Activated CD4-positive, alpha-beta T cell treated with anti-CD3 and anti-CD28 coated beads, Interleukin-2, amount 10 ng/mL, durations not matched to agents 24 days and 14 days (primary cell): ENCODE data around the gene GPR42. TPM values are rescaled to one million over a fixed set of nuclear protein-coding genes. Genes with fewer than 3 reads are reported as not detected.

Experiments
- DNase-seq: peaks from one replicate; pipeline ENCODE4 v3.0.0; 2022
- H3K27ac Mint-ChIP-seq: one replicate; pipeline ENCODE4 v1.8.0; 2022; ENCODE audit warnings: mild to moderate bottlenecking, mixed read lengths
- H3K27me3 Mint-ChIP-seq: one replicate; pipeline ENCODE4 v1.8.0; 2022; ENCODE audit warnings: mixed read lengths
- H3K36me3 Mint-ChIP-seq: one replicate; pipeline ENCODE4 v1.8.0; 2022; ENCODE audit warnings: low read depth, mild to moderate bottlenecking, mixed read lengths
- H3K4me1 Mint-ChIP-seq: one replicate; pipeline ENCODE4 v1.8.0; 2021; ENCODE audit warnings: mixed read lengths
- H3K4me3 Mint-ChIP-seq: one replicate; pipeline ENCODE4 v1.8.0; 2022; ENCODE audit warnings: mild to moderate bottlenecking, moderate library complexity, mixed read lengths
- H3K9me3 Mint-ChIP-seq: one replicate; pipeline ENCODE4 v1.8.0; 2021; ENCODE audit warnings: mixed read lengths
- intact Hi-C: fragments of 100-400 bp; cut with micrococcal nuclease; formaldehyde crosslinking; loops from one replicate; pipeline ENCODE4 v1.15.1; 2023
- total RNA-seq: library from RNA; stranded (reverse); gene quantifications from 2 replicates; pipeline ENCODE4 v1.2.3, GENCODE V29; 2022

The GPR42 gene, protein sequence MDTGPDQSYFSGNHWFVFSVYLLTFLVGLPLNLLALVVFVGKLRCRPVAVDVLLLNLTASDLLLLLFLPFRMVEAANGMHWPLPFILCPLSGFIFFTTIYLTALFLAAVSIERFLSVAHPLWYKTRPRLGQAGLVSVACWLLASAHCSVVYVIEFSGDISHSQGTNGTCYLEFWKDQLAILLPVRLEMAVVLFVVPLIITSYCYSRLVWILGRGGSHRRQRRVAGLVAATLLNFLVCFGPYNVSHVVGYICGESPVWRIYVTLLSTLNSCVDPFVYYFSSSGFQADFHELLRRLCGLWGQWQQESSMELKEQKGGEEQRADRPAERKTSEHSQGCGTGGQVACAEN
- 0.21 TPM in 1 of 2 replicates, not detected in the other for total RNA-seq

DNA sequence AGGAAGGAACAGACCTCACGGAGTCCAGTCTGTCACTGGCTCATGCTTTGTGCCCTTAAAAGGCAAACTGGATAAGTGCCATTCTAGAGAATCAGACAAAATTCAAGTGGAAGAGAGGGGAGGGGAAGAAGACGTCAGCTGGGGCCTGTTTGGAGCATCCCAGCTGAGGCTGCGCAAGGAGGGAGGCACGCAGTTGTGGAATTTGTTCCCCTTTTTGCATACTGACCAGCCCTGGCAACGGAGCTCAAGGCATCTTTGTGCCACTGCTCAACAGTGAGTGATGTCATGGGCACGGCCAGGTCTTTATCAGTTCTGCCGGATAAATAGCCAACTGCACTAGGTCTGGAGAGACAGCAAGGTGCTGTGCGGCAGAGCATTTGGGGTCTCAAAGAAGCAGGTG is at the start of gene GPR42:
GPR42 (plus strand) TSS at position 347 of the 400 bp plus-strand sequence. CDS start 292 bp downstream, outside the sequence.
- Mint-ChIP-seq H3K27me3 (peaks cover 29% of the 10 kb centered on the region), H3K27ac (no peak within 1 kb of the TSS), H3K9me3 (no peaks in the 10 kb centered on the region), H3K36me3 (no peaks in the 10 kb centered on the region), H3K4me1 (peaks cover 8% of the 10 kb centered on the region), H3K4me3 (no peak within 1 kb of the TSS)
- intact Hi-C loops = no loop called here
- no peak for DNase-seq

DNA sequence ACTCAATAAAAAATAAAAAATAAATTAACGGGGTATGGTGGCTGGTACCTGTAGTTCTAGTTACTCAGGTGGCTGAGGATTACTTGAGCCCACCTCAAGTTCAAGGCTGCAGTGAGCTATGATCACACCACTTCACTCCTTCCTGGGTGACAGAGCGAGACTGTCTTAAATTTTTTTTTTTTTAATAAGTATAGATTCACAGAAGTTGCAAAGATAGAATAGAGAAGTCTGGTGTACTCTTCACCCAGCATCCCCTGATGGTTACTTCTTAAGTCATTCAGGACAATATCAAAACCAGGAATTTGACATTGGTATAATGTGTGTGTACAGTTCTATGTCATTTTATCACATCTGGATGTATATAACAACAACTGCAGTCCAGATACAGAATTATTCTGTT is 49.6 kb upstream of the GPR42 start:
- DNase-seq = no peak
- Mint-ChIP-seq H3K36me3 (peaks cover 2% of the 10 kb centered on the region), H3K9me3 (no peaks in the 10 kb centered on the region), H3K4me3 (no peak overlapping the region), H3K27me3 (peaks cover 10% of the 10 kb centered on the region), H3K4me1 (peaks cover 7% of the 10 kb centered on the region), H3K27ac (no peak overlapping the region)
- intact Hi-C loops = no loop called here

DNA sequence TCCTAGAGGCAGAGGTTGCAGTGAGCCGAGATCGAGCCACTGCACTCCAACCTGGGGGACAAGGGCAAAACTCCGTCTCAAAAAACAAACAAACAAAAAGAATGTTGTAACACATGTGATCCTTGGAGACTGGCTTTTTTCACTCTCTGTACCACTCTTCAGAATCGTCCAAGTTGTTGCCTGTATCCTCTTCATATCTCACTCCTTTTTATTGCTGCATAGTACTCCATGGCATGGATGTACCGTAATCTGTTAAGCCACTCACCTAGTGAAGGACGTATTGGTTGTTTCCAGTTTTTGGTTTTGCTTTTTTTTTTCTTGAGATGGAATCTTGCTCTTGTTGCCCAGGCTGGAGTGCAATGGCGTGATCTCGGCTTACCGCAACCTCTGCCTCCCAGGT is 48.9 kb upstream of the GPR42 start:
- H3K27ac Mint-ChIP-seq = no peak overlapping the region
- peaks cover 2% of the 10 kb centered on the region for H3K36me3 Mint-ChIP-seq
- no peak for DNase-seq
- H3K27me3 Mint-ChIP-seq = peaks cover 12% of the 10 kb centered on the region
- intact Hi-C loops = no loop called here
- H3K9me3 Mint-ChIP-seq = no peaks in the 10 kb centered on the region
- H3K4me3 Mint-ChIP-seq = no peak overlapping the region
- H3K4me1 Mint-ChIP-seq = peaks cover 7% of the 10 kb centered on the region

DNA sequence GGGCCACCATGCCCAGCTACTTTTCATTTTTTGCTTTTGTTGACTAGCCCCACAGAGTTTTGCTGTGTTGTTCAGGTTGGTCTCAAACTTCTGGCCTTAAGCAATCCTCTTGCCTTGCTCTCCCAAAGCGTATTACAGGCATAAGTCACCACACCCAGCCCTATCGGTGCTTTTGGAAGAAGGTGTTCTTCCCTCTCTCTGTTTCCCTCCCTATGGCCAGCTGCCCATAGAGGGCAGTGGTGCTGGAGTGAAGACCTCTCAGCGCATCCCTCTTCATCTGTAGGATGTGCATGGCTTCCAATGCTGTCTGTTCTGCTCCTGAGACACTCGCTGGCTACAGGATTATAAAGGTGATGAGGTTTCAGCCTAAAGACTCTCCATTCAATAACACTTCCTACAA is 43.2 kb upstream of the GPR42 start:
- Mint-ChIP-seq H3K27ac (no peak overlapping the region), H3K36me3 (no peaks in the 10 kb centered on the region), H3K4me1 (peaks cover 12% of the 10 kb centered on the region), H3K4me3 (no peak overlapping the region), H3K9me3 (no peaks in the 10 kb centered on the region), H3K27me3 (peaks cover 10% of the 10 kb centered on the region)
- intact Hi-C loops = no loop called here
- DNase-seq = no peak

DNA sequence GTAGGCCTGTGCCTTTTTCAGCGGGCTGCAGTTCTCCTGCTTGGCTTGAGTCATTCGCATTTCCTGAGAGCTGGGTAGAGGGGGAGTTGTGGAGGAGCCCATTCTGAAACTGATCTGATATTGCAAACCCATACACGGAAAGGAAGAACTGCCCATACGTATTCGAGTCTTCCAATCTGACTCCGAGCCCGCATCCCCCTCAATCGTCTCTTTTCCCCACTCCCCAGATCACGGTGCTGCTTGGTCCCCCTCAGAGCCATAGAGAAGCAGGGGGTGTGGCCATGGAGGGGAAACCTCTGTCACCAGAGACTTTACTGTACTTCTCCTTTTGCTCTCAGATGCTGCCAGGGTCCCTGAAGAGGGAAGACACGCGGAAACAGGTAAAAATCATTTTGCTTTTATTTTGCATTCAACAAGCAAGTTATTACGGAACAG is 42.0 kb upstream of the GPR42 start, which contains the start of gene CD22:
CD22 (plus strand) TSS at position 337 of the 435 bp plus-strand sequence. CDS start 2,854 bp downstream, outside the sequence.
- intact Hi-C loops = no loop called here
- Mint-ChIP-seq H3K4me3 (peak within 1 kb of the TSS; percentile 29), H3K9me3 (no peaks in the 10 kb centered on the region), H3K27me3 (peaks cover 10% of the 10 kb centered on the region), H3K36me3 (no peaks in the 10 kb centered on the region), H3K4me1 (peaks cover 23% of the 10 kb centered on the region), H3K27ac (peak within 1 kb of the TSS; percentile 31)
- no peak for DNase-seq

DNA sequence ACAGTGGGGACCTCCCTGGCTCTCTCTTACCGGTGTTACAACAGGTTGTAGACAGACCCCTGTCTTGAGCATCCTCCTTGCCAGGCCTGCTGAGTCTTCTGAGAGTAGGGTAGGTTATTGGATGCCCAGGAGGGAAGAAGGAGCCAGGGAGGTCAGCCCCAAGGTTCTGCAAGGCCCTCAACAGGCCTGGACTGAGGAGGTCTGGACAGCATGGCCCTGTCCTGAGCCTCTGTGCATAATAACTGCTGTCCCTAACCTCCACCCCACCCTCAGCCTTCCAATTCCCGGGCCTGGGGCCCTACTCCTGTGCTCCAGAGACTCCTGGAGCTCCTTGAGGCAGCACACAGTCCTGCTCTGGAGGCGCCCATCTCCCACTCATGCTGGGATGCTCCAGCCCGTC is 41.5 kb upstream of the GPR42 start:
- DNase-seq = no peak
- Mint-ChIP-seq H3K4me1 (peaks cover 26% of the 10 kb centered on the region), H3K27me3 (peaks cover 10% of the 10 kb centered on the region), H3K4me3 (peak overlapping the region; percentile 29), H3K27ac (no peak overlapping the region), H3K36me3 (no peaks in the 10 kb centered on the region), H3K9me3 (no peaks in the 10 kb centered on the region)
- intact Hi-C loops = no loop called here

DNA sequence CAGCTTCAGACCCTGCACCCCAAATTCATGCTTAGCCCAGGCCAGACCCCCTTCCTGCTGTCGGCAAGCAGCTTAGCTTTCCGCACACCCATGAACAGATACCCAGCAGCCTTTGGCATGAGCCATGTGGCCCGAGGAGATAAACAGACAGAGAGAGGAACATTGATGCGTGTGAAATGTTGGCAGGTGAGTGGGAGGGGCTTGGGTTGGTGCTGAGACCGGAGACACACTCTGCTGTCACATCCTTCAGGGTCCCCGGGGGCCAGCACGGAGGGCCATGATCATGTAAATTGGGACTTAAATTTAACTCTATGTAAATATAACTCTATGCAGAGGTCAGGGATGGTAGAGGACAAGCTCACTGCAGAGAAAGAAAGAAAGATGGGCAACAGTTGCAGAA is 40.4 kb upstream of the GPR42 start:
- Mint-ChIP-seq H3K9me3 (no peaks in the 10 kb centered on the region), H3K4me1 (peaks cover 28% of the 10 kb centered on the region), H3K27me3 (peaks cover 6% of the 10 kb centered on the region), H3K36me3 (no peaks in the 10 kb centered on the region), H3K4me3 (no peak overlapping the region), H3K27ac (no peak overlapping the region)
- intact Hi-C loops = no loop called here
- DNase-seq = no peak

DNA sequence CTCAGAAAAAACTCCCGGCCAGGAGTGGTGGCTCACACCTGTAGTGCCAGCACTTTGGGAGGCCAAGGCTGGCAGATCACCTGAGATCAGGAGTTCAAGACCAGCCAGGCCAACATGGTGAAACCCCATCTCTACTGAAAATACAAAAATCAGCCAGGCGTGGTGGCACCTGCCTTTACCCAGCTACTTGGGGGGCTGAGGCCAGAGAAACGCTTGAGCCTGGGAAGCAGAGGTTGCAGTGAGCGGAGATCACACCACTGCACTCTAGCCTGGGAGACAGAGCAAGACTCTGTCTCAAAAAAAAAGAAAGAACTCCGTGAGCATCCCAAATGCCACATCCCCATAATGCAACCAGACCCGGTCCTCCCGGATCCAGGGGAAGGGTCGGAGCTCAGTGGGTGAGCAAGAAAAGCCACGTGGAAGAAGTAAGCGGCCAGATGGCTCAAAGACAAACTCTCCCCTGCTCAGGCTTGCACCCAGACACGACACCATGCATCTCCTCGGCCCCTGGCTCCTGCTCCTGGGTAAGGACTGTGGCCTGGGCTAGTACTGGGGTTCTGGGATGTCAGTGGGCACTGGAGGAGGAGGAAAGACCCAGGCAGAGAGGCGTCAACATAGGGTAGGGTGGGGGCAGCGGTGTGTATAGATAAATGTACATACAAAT is 39.2 kb upstream of the GPR42 start:
- Mint-ChIP-seq H3K4me1 (peaks cover 30% of the 10 kb centered on the region), H3K4me3 (no peak overlapping the region)
- intact Hi-C loops = loop anchor here (2.0 kb wide), 1 partner anchor 15 kb away; the partner anchor contains the start of gene FFAR1

DNA sequence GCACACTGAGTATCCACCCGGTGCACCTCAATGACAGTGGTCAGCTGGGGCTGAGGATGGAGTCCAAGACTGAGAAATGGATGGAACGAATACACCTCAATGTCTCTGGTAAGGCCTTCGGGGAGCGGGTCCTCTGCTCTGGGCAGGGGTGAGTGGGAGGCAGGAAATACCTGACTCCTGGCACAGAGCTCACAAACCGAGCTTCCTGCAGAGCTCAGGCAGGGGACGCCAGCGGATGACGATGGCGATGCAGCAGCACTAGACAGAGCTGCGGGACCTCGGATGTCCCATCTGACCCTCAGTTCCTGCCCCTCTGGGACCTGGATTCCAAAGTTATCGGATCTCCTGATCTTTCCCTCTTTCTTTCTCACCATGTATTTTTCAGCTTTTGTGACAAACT is 38.1 kb upstream of the GPR42 start:
- no peaks in the 10 kb centered on the region for H3K9me3 Mint-ChIP-seq
- intact Hi-C loops = loop anchor here (2.0 kb wide), 1 partner anchor 14 kb away; the partner anchor contains the start of gene FFAR1
- peak overlapping the region; percentile 45 for H3K4me3 Mint-ChIP-seq
- DNase-seq = peak; percentile 78
- peak overlapping the region; percentile 75 for H3K27ac Mint-ChIP-seq
- no peaks in the 10 kb centered on the region for H3K36me3 Mint-ChIP-seq
- peaks cover 31% of the 10 kb centered on the region for H3K4me1 Mint-ChIP-seq
- no peaks in the 10 kb centered on the region for H3K27me3 Mint-ChIP-seq

More for the DNA sequence above, 39.2 kb upstream of the GPR42 start:
- no peaks in the 10 kb centered on the region for H3K27me3 Mint-ChIP-seq
- DNase-seq = no peak
- no peaks in the 10 kb centered on the region for H3K9me3 Mint-ChIP-seq
- no peaks in the 10 kb centered on the region for H3K36me3 Mint-ChIP-seq
- no peak overlapping the region for H3K27ac Mint-ChIP-seq

DNA sequence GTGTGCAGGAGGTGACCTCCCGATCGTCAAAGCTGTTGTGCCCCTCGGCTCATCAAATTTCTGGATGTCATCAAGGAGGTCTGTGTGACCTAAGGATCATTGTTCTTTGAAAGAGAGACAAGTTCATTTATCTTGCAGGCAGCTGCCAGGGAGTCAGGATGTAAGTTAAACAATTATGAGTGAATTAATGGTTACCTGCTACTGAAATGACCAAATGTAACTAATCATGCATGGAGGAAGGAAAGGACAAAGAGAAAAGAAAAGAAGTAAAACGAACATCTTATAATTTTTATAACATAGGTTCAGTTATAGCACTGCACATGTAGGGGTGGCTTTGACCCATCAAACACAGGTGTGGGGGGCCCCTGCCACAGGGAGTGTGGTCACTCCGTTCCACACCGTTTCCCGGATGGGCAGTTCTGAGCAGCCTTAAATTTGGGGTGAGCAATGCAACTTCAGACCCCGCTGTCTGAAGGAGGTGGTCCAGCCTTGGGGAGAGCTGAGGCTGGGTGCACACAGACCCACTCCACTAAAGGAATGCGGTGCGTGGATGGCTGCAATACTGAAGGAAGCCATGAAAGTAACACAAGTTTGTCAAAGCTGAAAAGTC is 36.6 kb upstream of the GPR42 start:
- intact Hi-C loops = no loop called here
- Mint-ChIP-seq H3K27me3 (no peaks in the 10 kb centered on the region), H3K4me3 (no peak overlapping the region), H3K36me3 (no peaks in the 10 kb centered on the region), H3K27ac (no peak overlapping the region), H3K9me3 (no peaks in the 10 kb centered on the region), H3K4me1 (peaks cover 25% of the 10 kb centered on the region)
- no peak for DNase-seq

DNA sequence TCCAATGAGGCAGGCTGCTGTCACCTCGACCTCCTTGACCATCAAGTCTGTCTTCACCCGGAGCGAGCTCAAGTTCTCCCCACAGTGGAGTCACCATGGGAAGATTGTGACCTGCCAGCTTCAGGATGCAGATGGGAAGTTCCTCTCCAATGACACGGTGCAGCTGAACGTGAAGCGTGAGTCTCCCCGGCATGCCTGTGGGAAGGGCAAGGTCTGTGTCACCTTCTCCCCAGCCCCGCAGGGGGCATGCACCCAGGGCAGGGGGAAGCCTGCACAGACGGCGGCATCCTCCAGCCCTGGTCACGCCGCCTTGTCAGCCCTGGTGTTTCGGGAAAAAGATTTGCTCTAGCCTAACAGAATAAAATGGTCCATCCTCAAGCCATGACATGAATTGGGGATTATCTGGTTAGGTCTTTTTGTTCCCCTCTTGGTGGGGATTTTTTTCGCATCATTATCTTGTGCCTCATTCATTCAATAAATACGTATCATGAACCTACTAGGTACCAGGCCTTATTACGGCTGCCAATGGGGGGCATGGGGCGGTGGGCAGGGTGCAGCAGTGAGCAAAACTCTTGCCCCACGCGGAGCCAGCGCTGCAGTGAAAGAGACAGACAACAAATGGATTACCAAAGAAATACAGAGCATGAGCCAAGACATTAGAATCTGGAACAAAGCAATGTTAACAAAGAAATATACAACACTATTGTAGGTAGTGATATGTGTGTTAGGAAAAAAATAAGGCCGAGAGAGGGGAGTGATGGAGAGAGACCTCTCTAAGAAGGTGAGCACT is 34.5 kb upstream of the GPR42 start:
- Mint-ChIP-seq H3K4me3 (no peak overlapping the region), H3K4me1 (peaks cover 21% of the 10 kb centered on the region), H3K36me3 (no peaks in the 10 kb centered on the region), H3K27ac (peak overlapping the region; percentile 49), H3K9me3 (no peaks in the 10 kb centered on the region), H3K27me3 (no peaks in the 10 kb centered on the region)
- DNase-seq = no peak
- intact Hi-C loops = no loop called here

DNA sequence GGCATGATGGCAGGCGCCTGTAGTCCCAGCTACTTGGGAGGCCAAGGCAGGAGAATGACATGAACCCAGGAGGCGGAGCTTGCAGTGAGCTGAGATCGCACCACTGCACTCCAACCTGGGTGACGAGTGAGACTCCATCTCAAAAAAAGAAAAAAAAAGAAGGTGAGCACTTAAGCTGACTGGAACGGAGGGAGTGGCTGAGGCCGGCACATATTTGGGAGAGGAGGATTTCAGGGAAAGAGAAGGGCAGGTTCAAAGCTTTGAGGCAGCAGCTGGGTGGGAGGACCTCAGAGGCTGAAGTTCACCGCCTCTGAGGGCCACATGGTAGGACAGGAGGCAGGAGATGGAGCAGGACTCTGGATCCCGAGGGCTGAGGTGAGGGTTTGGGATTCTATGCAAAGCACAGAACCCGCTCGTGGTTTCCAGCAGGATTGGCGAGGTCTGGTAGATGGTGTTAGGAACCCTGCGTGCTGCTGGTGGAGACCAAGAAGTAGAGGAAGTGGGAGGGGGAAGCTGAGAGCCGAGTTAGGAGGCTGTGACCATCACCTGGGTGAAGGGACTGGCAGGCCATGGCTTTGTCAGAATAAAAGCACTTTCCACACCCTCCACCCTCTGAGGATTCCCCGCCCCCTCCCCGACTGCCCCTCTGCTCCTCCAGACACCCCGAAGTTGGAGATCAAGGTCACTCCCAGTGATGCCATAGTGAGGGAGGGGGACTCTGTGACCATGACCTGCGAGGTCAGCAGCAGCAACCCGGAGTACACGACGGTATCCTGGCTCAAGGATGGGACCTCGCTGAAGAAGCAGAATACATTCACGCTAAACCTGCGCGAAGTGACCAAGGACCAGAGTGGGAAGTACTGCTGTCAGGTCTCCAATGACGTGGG is 33.5 kb upstream of the GPR42 start:
- Mint-ChIP-seq H3K9me3 (no peaks in the 10 kb centered on the region), H3K4me3 (no peak overlapping the region), H3K36me3 (no peaks in the 10 kb centered on the region), H3K4me1 (peaks cover 24% of the 10 kb centered on the region), H3K27ac (peak overlapping the region; percentile 9), H3K27me3 (peaks cover 3% of the 10 kb centered on the region)
- DNase-seq = no peak
- intact Hi-C loops = no loop called here

DNA sequence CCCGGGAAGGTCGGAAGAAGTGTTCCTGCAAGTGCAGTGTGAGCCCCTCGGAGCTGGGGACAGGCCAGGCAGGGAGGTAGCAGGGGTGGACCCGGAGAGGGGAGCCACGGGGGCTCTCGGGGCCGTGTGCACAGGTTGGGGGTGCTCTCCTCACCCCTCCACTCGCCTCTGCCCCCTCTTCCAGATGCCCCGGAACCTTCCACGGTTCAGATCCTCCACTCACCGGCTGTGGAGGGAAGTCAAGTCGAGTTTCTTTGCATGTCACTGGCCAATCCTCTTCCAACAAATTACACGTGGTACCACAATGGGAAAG is 32.9 kb upstream of the GPR42 start:
- no peaks in the 10 kb centered on the region for H3K9me3 Mint-ChIP-seq
- peaks cover 6% of the 10 kb centered on the region for H3K27me3 Mint-ChIP-seq
- H3K4me3 Mint-ChIP-seq = no peak overlapping the region

More for the DNA sequence above, 32.9 kb upstream of the GPR42 start:
- Mint-ChIP-seq H3K27ac (no peak overlapping the region), H3K36me3 (no peaks in the 10 kb centered on the region), H3K4me1 (peaks cover 18% of the 10 kb centered on the region)
- intact Hi-C loops = no loop called here
- DNase-seq = no peak
